ENCODE measurements around the gene DEFB121. TPM values are rescaled to one million over a fixed set of nuclear protein-coding genes. Genes with fewer than 3 reads are reported as not detected.
"Not testable (repeated sequence)": the region's sequence is repeated elsewhere in the genome, so short reads cannot be mapped to it uniquely, and the experiment has no call there.

The DEFB121 gene
- total RNA-seq, 2 experiments from 2014 or later, result not detected

- CTCF ChIA-PET, result interaction anchor here (3.6 kb wide), 1 partner anchor 87 kb away, joined by 16 read pairs; no protein-coding TSS in a partner anchor
These were observed 9.6 kb upstream of the DEFB121 start for GRCh38 chr20:31415653-31416052.

GRCh38 chr20:31414381-31414780, 8.4 kb upstream of the DEFB121 start:
- Mint-ChIP-seq H3K4me3 (no peak overlapping the region), H3K9me3 (peaks cover 2% of the 10 kb centered on the region), H3K4me1 (ENCODE audit: low read depth) (no peaks in the 10 kb centered on the region), H3K27me3 (ENCODE audit: low read depth) (peaks cover 2% of the 10 kb centered on the region), H3K27ac (no peak overlapping the region), H3K36me3 (ENCODE audit: low read depth) (no peaks in the 10 kb centered on the region)
- CTCF ChIA-PET, result interaction anchor here (3.6 kb wide), 1 partner anchor 88 kb away, joined by 16 read pairs; no protein-coding TSS in a partner anchor
- intact Hi-C loops (cut with micrococcal nuclease), result no loop called here
- DNase-seq, result no peak

More at GRCh38 chr20:31415653-31416052, 9.6 kb upstream of the DEFB121 start:
- Mint-ChIP-seq H3K4me3 (no peak overlapping the region), H3K36me3 (ENCODE audit: low read depth) (no peaks in the 10 kb centered on the region), H3K27me3 (ENCODE audit: low read depth) (peaks cover 2% of the 10 kb centered on the region), H3K4me1 (ENCODE audit: low read depth) (no peaks in the 10 kb centered on the region), H3K9me3 (no peaks in the 10 kb centered on the region), H3K27ac (no peak overlapping the region)
- intact Hi-C loops (cut with micrococcal nuclease), result no loop called here
- DNase-seq, result no peak

- Mint-ChIP-seq H3K36me3 (ENCODE audit: low read depth) (no peaks in the 10 kb centered on the region), H3K4me3 (no peak overlapping the region), H3K27me3 (ENCODE audit: low read depth) (peaks cover 4% of the 10 kb centered on the region), H3K4me1 (ENCODE audit: low read depth) (no peaks in the 10 kb centered on the region), H3K27ac (no peak overlapping the region), H3K9me3 (peaks cover 2% of the 10 kb centered on the region)
- CTCF ChIA-PET, result no interaction called here
- no peak for DNase-seq
- intact Hi-C loops (cut with micrococcal nuclease), result no loop called here
These were observed 4.0 kb upstream of the DEFB121 start for GRCh38 chr20:31410011-31410410.

- H3K9me3 Mint-ChIP-seq, result no peaks in the 10 kb centered on the region
- H3K27me3 Mint-ChIP-seq (ENCODE audit: low read depth), result peaks cover 10% of the 10 kb centered on the region
- H3K36me3 Mint-ChIP-seq (ENCODE audit: low read depth), result no peaks in the 10 kb centered on the region
- no peak overlapping the region for H3K4me3 Mint-ChIP-seq
- H3K27ac Mint-ChIP-seq, result no peak overlapping the region
- intact Hi-C loops (cut with micrococcal nuclease), result no loop called here
- CTCF ChIA-PET, result interaction anchor here (0.6 kb wide), 1 partner anchor 1578 kb away, joined by 3 read pairs; no protein-coding TSS in a partner anchor
- DNase-seq, result no peak
- no peaks in the 10 kb centered on the region for H3K4me1 Mint-ChIP-seq (ENCODE audit: low read depth)
These were observed 2.1 kb downstream of the DEFB121 start for GRCh38 chr20:31403886-31404285.

- Mint-ChIP-seq H3K9me3 (no peaks in the 10 kb centered on the region), H3K36me3 (ENCODE audit: low read depth) (no peaks in the 10 kb centered on the region)
- intact Hi-C loops (cut with micrococcal nuclease), result no loop called here
These were observed 11.1 kb downstream of the DEFB121 start for GRCh38 chr20:31394900-31395299.

GRCh38 chr20:31392836-31393235, 13.2 kb downstream of the DEFB121 start:
- H3K4me3 Mint-ChIP-seq, result no peak overlapping the region
- peaks cover 13% of the 10 kb centered on the region for H3K27me3 Mint-ChIP-seq (ENCODE audit: low read depth)
- DNase-seq, result no peak
- intact Hi-C loops (cut with micrococcal nuclease), result no loop called here
- no peaks in the 10 kb centered on the region for H3K36me3 Mint-ChIP-seq (ENCODE audit: low read depth)
- H3K9me3 Mint-ChIP-seq, result no peaks in the 10 kb centered on the region
- CTCF ChIA-PET, result interaction anchor here (0.8 kb wide), 1 partner anchor 1917 kb away, joined by 3 read pairs; no protein-coding TSS in a partner anchor
- no peaks in the 10 kb centered on the region for H3K4me1 Mint-ChIP-seq (ENCODE audit: low read depth)
- no peak overlapping the region for H3K27ac Mint-ChIP-seq

More at GRCh38 chr20:31394900-31395299, 11.1 kb downstream of the DEFB121 start:
- no peak for DNase-seq
- no peak overlapping the region for H3K27ac Mint-ChIP-seq
- no peaks in the 10 kb centered on the region for H3K4me1 Mint-ChIP-seq (ENCODE audit: low read depth)
- CTCF ChIA-PET, result interaction anchor here (1.4 kb wide), 1 partner anchor 66 kb away, joined by 4 read pairs; no protein-coding TSS in a partner anchor
- H3K27me3 Mint-ChIP-seq (ENCODE audit: low read depth), result peaks cover 11% of the 10 kb centered on the region
- H3K4me3 Mint-ChIP-seq, result no peak overlapping the region

- Mint-ChIP-seq H3K4me3 (no peak within 1 kb of the TSS), H3K27ac (no peak within 1 kb of the TSS), H3K9me3 (no peaks in the 10 kb centered on the region), H3K36me3 (ENCODE audit: low read depth) (no peaks in the 10 kb centered on the region), H3K4me1 (ENCODE audit: low read depth) (no peaks in the 10 kb centered on the region), H3K27me3 (ENCODE audit: low read depth) (peaks cover 12% of the 10 kb centered on the region)
- intact Hi-C loops (cut with micrococcal nuclease), result no loop called here
- CTCF ChIA-PET, result no interaction called here
- DNase-seq, result no peak
These were observed 15.5 kb downstream of the DEFB121 start, which contains the start of gene DEFB119 for GRCh38 chr20:31390490-31390889. Gene DEFB119, minus strand, starts transcription at chr20:31390590. Its CDS starts 107 bp downstream, at chr20:31390483.

- intact Hi-C loops (cut with micrococcal nuclease), result no loop called here
- CTCF ChIA-PET, result no interaction called here
- peaks cover 3% of the 10 kb centered on the region for H3K27me3 Mint-ChIP-seq (ENCODE audit: low read depth)
- H3K9me3 Mint-ChIP-seq, result peaks cover 5% of the 10 kb centered on the region
- H3K4me1 Mint-ChIP-seq (ENCODE audit: low read depth), result no peaks in the 10 kb centered on the region
- no peak overlapping the region for H3K4me3 Mint-ChIP-seq
- no peak for DNase-seq
- no peak overlapping the region for H3K27ac Mint-ChIP-seq
- H3K36me3 Mint-ChIP-seq (ENCODE audit: low read depth), result no peaks in the 10 kb centered on the region
These were observed 31.7 kb downstream of the DEFB121 start for GRCh38 chr20:31374346-31374745.

GRCh38 chr20:31368301-31368700, 37.7 kb downstream of the DEFB121 start, which contains the start of gene DEFB118:
Gene DEFB118, plus strand, starts transcription at chr20:31368601. Its CDS starts 50 bp downstream, at chr20:31368651.
- Mint-ChIP-seq H3K27me3 (ENCODE audit: low read depth) (no peaks in the 10 kb centered on the region), H3K36me3 (ENCODE audit: low read depth) (no peaks in the 10 kb centered on the region), H3K9me3 (peaks cover 2% of the 10 kb centered on the region), H3K27ac (no peak within 1 kb of the TSS), H3K4me1 (ENCODE audit: low read depth) (no peaks in the 10 kb centered on the region), H3K4me3 (no peak within 1 kb of the TSS)
- intact Hi-C loops (cut with micrococcal nuclease), result no loop called here
- CTCF ChIA-PET, result no interaction called here
- DNase-seq, result no peak

GRCh38 chr20:31364272-31364671, 41.7 kb downstream of the DEFB121 start:
- H3K36me3 Mint-ChIP-seq (ENCODE audit: low read depth); DNase-seq; H3K4me1 Mint-ChIP-seq (ENCODE audit: low read depth); CTCF ChIA-PET; H3K27ac Mint-ChIP-seq; H3K27me3 Mint-ChIP-seq (ENCODE audit: low read depth); intact Hi-C loops (cut with micrococcal nuclease); H3K4me3 Mint-ChIP-seq; H3K9me3 Mint-ChIP-seq: not testable (repeated sequence)

GRCh38 chr20:31363295-31363694, 42.7 kb downstream of the DEFB121 start:
- DNase-seq, result no peak
- Mint-ChIP-seq H3K9me3 (peaks cover 2% of the 10 kb centered on the region), H3K36me3 (ENCODE audit: low read depth) (no peaks in the 10 kb centered on the region), H3K4me1 (ENCODE audit: low read depth) (no peaks in the 10 kb centered on the region), H3K4me3 (no peak overlapping the region), H3K27me3 (ENCODE audit: low read depth) (no peaks in the 10 kb centered on the region), H3K27ac (no peak overlapping the region)
- intact Hi-C loops (cut with micrococcal nuclease), result no loop called here
- CTCF ChIA-PET, result no interaction called here

- CTCF ChIA-PET, result no interaction called here
- no peaks in the 10 kb centered on the region for H3K4me1 Mint-ChIP-seq (ENCODE audit: low read depth)
- no peak for DNase-seq
- no peaks in the 10 kb centered on the region for H3K9me3 Mint-ChIP-seq
- H3K27me3 Mint-ChIP-seq (ENCODE audit: low read depth), result peaks cover 2% of the 10 kb centered on the region
- no peak overlapping the region for H3K27ac Mint-ChIP-seq
- intact Hi-C loops (cut with micrococcal nuclease), result no loop called here
- H3K4me3 Mint-ChIP-seq, result no peak overlapping the region
- H3K36me3 Mint-ChIP-seq (ENCODE audit: low read depth), result no peaks in the 10 kb centered on the region
These were observed 50.0 kb downstream of the DEFB121 start for GRCh38 chr20:31355981-31356380.

Data from activated naive CD4-positive, alpha-beta T cell treated with anti-CD3 and anti-CD28 coated beads for 36 hours (primary cell).